ENCODE data around the gene PTCD2. TPM values are rescaled to one million over a fixed set of nuclear protein-coding genes. Genes with fewer than 3 reads are reported as not detected.
"Not testable (repeated sequence)": the region's sequence is repeated elsewhere in the genome, so short reads cannot be mapped to it uniquely, and the experiment has no call there.

The PTCD2 gene
- total RNA-seq, 1 experiment from 2014 or later: 16.4 TPM

DNA sequence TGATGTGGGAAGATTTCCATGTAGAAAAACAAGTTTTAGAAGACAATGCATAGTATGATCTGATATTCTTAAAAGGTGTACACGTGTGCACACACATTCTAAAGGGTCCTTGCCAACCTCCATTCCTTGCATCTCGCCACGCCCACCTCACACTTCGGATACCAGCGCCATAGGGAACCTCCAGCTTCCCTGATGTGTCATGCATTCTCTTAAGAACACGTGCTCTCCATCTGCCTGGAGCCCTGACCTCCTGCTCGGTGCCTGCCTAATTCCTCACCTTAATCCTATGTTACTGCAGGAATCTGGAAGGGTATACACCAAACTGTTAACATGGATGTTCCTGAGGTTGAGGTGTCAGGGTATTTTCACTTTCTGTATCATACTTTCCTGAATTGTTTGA is 63.1 kb downstream of the PTCD2 start:
- Histone ChIP-seq H3K27me3 (no peaks in the 10 kb centered on the region), H3K9me3 (no peaks in the 10 kb centered on the region), H3K4me3 (no peak overlapping the region), H3K36me3 (no peaks in the 10 kb centered on the region)
- peak; percentile 75 for DNase-seq

DNA sequence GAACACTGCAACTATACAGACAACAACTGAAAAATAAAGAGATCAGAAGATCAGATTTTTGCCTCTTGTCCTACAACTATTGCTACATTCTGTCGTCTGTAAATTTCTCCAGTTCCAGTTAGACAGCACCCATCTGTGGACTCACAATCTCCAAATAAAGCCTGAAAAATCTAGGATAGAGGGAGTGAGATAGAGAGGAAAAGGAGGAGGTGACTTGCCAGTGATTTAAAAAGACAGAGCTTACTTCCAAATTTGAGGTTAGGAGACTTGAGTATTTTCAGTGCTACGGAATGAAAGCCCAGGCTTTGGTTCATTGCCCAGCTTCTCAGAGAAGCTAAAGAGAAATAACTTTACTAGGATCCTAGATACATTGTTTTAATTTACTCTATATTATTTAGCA is 63.6 kb downstream of the PTCD2 start:
- H3K9me3 ChIP-seq: no peaks in the 10 kb centered on the region
- H3K4me3 ChIP-seq: no peak overlapping the region
- no peaks in the 10 kb centered on the region for H3K27me3 ChIP-seq
- H3K36me3 ChIP-seq: no peaks in the 10 kb centered on the region
- DNase-seq: no peak

DNA sequence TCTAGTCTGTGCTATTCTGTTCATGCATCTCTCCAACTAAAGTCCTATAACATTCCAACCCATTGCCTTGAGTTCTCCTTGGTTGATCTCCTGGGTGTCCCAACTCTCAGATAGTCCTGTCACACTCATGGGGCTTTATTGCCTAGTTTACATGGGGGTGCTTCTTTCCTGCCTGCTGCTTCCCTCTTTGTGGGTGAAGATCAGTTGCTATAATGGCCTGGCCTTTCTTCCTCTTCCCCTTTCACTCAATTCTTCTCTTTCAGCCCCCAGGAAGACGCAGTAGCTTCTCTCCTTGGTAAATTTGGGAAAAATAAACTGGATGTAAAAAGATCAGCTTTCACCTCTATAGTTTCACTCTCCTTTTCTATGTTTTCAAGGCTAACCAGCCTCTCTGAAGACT is 66.5 kb downstream of the PTCD2 start:
- Histone ChIP-seq H3K9me3 (no peaks in the 10 kb centered on the region), H3K27me3 (no peaks in the 10 kb centered on the region), H3K4me3 (no peak overlapping the region), H3K36me3 (no peaks in the 10 kb centered on the region)
- DNase-seq: no peak

DNA sequence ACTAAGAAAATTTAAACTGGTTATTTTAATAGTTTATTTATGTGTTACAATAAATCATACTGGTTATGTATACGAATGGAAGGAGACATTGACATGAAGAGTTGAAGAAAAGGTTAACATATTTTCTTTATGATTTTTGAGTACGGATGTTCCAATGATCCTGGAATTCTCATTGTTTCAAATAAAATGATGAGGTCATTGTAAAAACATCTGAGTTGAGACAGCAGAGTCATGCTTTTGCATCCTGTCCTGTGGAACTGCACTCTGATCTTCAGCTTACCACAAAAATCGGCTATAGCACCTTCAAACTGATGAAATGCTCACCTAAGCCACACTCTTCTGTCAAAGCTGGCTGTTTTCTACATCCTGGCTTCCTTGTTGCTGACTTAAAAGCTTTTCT is 67.8 kb downstream of the PTCD2 start:
- no peaks in the 10 kb centered on the region for H3K9me3 ChIP-seq
- H3K4me3 ChIP-seq: no peak overlapping the region
- DNase-seq: peak; percentile 39
- H3K27me3 ChIP-seq: no peaks in the 10 kb centered on the region
- H3K36me3 ChIP-seq: no peaks in the 10 kb centered on the region

DNA sequence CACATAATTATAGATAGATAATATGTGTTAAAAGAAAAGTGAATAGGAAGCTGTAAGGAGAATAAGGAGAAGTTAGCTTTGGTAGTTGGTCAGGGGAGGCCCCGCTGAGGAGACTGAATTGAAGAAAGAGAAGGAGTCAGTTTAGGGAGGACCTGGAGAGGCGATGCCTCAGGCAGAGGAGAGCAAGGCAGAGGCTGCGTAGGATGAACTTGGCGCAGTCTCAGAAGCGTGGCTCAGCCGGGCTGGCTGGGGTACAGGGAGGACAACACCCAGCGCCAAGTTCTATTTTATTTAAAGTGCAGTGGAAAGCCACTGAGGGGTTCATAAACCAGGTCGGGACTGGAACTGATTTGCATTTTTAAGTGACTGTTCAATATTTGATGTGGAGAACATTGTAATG is 68.5 kb downstream of the PTCD2 start:
- DNase-seq: peak; percentile 93
- H3K9me3 ChIP-seq: no peaks in the 10 kb centered on the region
- H3K36me3 ChIP-seq: no peaks in the 10 kb centered on the region
- no peaks in the 10 kb centered on the region for H3K27me3 ChIP-seq
- H3K4me3 ChIP-seq: no peak overlapping the region

DNA sequence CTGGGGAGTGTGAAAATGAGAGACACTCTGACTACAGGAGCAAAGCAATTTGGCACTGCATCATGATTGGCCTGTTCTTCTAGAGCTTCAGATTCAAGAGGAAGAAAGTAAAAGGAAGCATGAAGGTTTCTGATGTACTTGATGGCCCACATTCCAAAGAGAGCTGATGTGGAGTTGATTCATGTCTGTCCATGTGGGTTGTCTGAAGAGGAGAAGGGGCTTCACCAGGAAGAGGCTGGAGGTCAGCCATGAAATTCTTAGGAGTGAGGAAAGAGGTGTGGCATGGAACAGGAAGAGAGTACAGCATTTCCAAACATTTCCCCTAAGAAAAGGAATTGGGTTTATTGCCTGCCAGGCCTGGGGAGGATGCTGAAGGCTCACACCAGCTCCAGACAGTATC is 70.7 kb downstream of the PTCD2 start:
- H3K4me3 ChIP-seq: no peak overlapping the region
- no peaks in the 10 kb centered on the region for H3K9me3 ChIP-seq
- peak; percentile 21 for DNase-seq
- no peaks in the 10 kb centered on the region for H3K36me3 ChIP-seq
- H3K27me3 ChIP-seq: no peaks in the 10 kb centered on the region

DNA sequence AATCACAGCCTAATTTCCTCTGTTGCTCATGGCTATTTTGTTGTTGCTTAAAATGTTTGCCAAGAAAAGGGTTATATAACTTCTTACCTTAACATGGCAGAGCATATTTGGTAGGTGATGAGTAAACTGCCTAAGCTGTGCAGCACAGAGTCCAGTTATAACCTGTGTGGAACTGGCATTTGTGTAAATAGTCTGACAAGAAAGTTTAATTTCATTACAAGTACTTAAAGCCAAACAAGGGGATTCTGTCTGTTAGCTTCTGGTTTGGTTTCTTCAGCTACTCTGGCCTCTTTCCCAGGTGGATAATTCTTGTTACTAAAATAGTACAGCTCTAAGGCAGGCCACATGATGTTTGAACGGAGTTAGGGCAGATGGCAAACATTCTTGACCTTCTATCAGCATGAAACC is 72.2 kb downstream of the PTCD2 start:
- Histone ChIP-seq H3K9me3 (no peaks in the 10 kb centered on the region), H3K4me3 (no peak overlapping the region), H3K27me3 (no peaks in the 10 kb centered on the region), H3K36me3 (no peaks in the 10 kb centered on the region)
- peak; percentile 38 for DNase-seq

DNA sequence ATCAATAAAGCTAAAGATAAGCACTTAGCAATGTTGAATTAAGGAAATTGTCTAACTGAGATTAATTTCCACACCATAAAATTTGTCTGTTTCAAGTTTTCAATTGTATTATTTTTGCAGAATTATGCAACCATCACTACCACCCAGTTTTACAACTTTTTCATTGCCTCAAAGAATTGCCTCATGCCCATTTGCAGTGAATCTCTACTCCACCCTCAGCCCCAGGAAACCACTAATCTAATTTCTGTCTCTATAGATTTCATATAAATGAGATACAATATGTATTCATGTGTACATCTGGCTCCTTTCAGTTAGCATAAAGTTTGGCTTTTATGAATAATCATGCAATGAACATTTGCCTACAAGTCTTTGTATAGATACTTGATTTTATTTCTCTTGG is 72.9 kb downstream of the PTCD2 start:
- Histone ChIP-seq H3K4me3 (no peak overlapping the region), H3K36me3 (no peaks in the 10 kb centered on the region), H3K27me3 (no peaks in the 10 kb centered on the region), H3K9me3 (no peaks in the 10 kb centered on the region)
- DNase-seq: no peak

DNA sequence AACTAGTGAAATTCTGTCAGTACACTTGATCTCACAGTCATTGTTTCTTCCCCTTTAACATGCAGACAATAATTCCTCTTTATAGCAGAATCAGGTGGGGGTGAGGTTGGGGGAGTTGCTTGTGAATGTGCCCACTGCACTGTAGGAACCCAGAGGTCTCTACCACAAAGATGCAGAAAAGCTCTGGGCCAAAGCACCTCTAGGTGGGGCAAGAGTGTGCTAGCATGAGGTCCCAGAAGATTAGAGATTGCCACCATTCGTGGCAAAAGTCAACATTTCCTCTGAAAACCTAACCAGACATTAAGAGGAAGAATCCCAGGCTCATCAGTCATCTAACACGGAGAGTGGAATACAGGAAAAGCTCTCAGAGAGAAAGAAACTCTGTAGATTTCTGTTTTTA is 74.5 kb downstream of the PTCD2 start:
- no peak for DNase-seq
- Histone ChIP-seq H3K4me3 (no peak overlapping the region), H3K36me3 (no peaks in the 10 kb centered on the region)

DNA sequence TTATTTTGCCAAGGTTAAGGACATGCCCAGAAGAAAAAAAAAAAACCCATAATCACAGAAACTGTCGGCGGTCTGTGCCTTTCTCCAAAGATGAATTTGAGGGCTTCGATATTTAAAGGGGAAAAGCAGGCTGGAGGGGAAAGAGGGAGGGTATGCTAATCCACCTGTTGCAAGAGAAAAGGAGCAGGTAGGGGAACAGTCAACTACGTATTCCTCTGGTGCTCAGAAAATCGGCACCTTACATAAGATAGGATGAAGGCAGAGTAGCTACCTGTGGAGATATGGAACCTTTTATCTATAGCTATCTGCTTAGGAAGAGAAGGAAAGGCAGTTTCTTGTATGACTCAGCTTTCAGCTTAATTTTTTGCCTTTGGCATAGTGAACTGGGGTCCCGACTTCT is 77.7 kb downstream of the PTCD2 start:
- no peaks in the 10 kb centered on the region for H3K36me3 ChIP-seq
- H3K9me3 ChIP-seq: peaks cover 27% of the 10 kb centered on the region
- H3K4me3 ChIP-seq: no peak overlapping the region
- no peak for DNase-seq
- no peaks in the 10 kb centered on the region for H3K27me3 ChIP-seq

More for the DNA sequence above, 74.5 kb downstream of the PTCD2 start:
- H3K9me3 ChIP-seq: peaks cover 7% of the 10 kb centered on the region; the same call in 1 of the 2 replicates
- no peaks in the 10 kb centered on the region for H3K27me3 ChIP-seq

DNA sequence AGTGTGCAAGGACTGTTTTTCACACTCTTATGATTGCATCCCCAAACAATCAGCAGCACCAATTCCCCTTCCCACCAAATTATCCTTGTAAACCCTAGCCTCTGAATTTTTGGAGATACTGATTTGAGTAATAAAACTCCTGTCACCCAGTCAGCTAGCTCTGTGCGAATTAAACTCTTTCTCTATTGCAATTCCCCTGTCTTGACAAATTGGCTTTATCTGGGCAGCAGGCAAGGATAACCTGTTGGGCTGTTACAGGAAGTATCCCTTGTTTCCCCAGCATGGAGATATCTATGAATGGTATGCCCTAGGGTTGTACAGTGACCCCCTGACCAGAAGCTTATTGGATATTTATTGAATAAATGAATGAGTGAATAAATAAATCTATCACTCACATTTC is 80.8 kb downstream of the PTCD2 start:
- Histone ChIP-seq H3K4me3 (no peak overlapping the region), H3K36me3 (no peaks in the 10 kb centered on the region), H3K27me3 (no peaks in the 10 kb centered on the region), H3K9me3 (peaks cover 29% of the 10 kb centered on the region)
- DNase-seq: no peak

DNA sequence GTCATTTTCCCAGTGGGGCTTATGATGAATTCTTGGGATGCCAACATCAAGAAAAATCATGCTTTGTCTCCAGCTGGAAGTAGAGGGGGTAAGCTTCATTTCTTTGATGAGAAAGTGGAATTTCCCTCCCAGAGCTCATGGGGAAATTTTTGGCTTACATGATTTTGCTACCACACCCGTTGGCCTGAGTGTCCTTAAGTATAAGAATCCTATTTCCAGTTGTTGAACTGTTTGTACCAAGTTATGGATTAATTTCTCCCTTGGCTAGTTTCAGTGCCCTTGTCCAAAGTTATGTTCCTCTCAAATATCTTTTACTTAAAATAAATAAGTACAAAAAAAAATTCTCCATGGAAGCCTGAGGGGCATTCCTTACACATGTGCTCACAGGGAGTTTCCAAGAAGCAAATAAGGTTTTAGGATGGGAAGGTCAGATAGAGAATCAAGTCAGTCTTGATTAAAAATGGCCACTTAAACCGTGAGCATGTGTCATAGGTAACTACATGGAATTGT is 82.3 kb downstream of the PTCD2 start:
- Histone ChIP-seq H3K27me3 (no peaks in the 10 kb centered on the region), H3K9me3 (peaks cover 29% of the 10 kb centered on the region), H3K36me3 (no peaks in the 10 kb centered on the region), H3K4me3 (no peak overlapping the region)
- no peak for DNase-seq

DNA sequence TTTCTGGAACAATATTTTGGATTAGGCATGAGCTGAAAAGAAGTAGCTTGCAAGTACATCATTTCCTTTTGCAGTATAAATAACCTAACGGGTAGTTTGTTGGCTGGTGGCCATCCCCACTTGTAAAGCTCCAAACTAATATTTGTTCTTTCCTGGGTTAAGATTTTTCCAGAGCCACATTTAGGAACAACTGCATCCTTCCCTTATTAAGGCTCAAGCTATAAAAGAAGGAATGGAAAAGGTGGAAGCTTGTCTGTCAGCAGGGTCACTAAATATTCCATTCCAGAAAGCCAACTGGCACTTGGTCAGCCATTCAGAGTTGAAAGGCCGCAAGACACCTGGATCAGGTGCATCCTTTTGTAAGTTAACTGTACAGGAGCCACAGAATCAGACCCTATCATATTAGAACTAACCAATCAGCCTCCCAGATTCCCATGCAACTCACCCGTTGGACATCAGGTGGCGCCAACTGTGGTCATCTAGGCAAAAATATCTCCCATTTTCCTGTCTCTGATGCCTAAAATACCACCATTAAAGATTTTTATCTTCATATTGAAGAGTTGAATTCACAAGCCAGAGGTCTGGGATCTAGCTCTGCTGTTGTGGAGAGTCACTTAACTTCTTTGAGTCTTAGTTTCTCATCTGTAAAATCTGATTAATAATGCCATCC is 82.9 kb downstream of the PTCD2 start:
- Histone ChIP-seq H3K9me3 (peaks cover 29% of the 10 kb centered on the region), H3K4me3 (no peak overlapping the region), H3K36me3 (no peaks in the 10 kb centered on the region), H3K27me3 (no peaks in the 10 kb centered on the region)
- no peak for DNase-seq

DNA sequence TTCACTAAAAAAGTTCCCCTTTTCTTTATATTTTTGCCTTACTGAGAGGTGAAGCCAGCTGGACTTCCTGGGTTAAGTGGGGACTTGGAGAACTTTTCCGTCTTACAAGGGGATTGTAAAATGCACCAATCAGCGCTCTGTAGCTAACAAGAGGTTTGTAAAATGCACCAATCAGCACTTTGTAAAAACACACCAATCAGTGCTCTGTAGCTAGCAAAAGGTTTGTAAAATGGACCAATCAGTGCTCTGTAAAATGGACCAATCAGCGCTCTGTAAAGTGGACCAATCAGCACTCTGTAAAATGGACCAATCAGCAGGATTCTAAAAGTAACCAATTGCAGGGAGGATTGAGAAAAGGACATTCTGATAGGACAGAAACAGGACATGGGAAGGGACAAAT is 84.6 kb downstream of the PTCD2 start:
- not testable (repeated sequence) for H3K27me3 ChIP-seq, H3K36me3 ChIP-seq, H3K4me3 ChIP-seq, DNase-seq
- H3K9me3 ChIP-seq: peaks cover 23% of the 10 kb centered on the region

DNA sequence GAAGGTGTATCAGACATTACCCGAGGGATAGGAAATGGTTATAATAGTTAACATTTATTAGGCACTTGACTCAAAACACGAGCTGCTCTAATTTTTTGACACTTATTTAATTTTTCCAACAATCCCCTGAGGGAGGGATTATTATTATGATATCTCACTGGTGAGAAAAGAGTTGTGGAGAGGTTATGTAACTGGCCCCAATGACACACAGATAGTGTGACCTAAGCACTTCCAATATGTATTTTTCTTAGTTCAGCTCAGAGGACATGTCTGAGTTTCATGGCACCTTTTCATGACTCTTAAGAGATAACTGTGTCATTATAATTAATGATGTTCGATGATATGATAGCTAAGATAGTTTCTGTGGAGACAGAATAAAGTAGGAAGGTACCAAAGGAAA is 86.9 kb downstream of the PTCD2 start:
- no peaks in the 10 kb centered on the region for H3K36me3 ChIP-seq
- no peak overlapping the region for H3K4me3 ChIP-seq
- DNase-seq: no peak
- no peaks in the 10 kb centered on the region for H3K27me3 ChIP-seq
- peaks cover 5% of the 10 kb centered on the region for H3K9me3 ChIP-seq

DNA sequence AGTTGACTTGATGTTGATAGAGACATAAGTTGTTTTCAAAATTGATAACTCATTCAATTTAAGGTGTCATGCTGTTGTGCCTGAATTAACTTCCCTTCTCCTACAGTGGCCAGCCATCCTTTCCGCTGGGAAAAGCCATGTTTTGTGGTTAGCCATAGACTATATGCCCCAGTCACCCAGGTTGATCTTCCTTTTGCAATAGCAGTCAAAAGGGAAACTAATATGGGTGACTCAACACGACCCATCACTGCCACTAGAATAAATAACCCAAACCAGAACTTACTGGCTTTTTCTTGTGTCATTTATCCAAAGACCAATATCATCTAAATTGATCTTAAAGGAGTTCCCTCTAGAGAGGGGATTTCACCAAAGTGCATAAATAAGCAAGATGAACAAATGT is 87.4 kb downstream of the PTCD2 start:
- no peaks in the 10 kb centered on the region for H3K36me3 ChIP-seq
- DNase-seq: no peak
- no peak overlapping the region for H3K4me3 ChIP-seq
- no peaks in the 10 kb centered on the region for H3K27me3 ChIP-seq
- peaks cover 3% of the 10 kb centered on the region for H3K9me3 ChIP-seq

DNA sequence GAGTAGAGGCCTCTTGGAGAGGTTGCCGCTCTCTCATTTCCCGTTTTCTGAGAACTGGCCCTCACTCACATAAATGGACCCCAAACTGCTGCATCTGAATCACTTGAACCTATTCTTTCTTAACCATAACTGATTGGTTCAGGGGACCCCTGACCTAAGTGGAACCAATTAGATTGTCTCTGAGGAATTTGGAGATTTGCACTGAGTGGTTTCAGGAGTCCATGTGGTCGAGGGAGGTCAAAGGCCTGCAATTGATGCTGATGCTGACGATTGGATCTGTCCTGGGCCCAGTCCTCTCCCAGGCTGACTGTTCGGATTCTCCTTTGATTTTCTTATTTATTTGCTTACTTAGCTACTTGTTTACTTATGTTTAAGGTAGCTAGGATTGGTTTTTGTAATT is 88.0 kb downstream of the PTCD2 start:
- no peaks in the 10 kb centered on the region; the same call in none of the 2 replicates for H3K9me3 ChIP-seq
- no peaks in the 10 kb centered on the region for H3K36me3 ChIP-seq
- H3K27me3 ChIP-seq: no peaks in the 10 kb centered on the region
- no peak overlapping the region for H3K4me3 ChIP-seq
- no peak for DNase-seq

DNA sequence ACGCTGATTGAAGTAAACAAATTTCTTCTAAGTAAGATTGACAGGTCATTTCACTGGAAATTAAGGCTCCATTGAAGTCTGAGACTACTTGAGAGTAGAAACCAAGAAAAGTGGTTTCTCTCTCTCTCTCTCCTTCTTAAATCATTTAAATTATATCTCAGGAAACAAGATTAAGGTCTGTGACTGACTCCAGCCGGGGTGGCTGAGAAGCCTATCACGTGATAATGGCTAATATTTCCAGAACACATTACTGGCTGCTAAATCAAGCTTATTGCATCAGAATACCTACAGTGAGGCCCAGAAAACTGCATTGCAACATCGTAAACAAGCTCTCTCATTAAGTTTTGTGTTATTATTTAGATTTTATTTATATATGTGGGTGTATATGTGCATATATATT is 88.4 kb downstream of the PTCD2 start:
- Histone ChIP-seq H3K9me3 (no peaks in the 10 kb centered on the region; the same call in none of the 2 replicates), H3K36me3 (no peaks in the 10 kb centered on the region), H3K27me3 (no peaks in the 10 kb centered on the region), H3K4me3 (no peak overlapping the region)
- no peak for DNase-seq

Data from MG63 (cell line).